Activated CD4-positive, CD25-positive, alpha-beta regulatory T cell treated with anti-CD3 and anti-CD28 coated beads, Interleukin-2, amount 50 U/mL, for 24 hours (primary cell): ENCODE data around the gene SMCR8.
"Not testable (repeated sequence)": the region's sequence is repeated elsewhere in the genome, so short reads cannot be mapped to it uniquely, and the experiment has no call there.

Experiments
- ATAC-seq, 2 donors: fragments of 150-1000 bp; cut with Tn5 transposase; one replicate each; pipeline ENCODE4 v1.10.0; 2021; ENCODE audit warnings: mild to moderate bottlenecking in 1 of 2, moderate library complexity in 1 of 2

Gene SMCR8

DNA sequence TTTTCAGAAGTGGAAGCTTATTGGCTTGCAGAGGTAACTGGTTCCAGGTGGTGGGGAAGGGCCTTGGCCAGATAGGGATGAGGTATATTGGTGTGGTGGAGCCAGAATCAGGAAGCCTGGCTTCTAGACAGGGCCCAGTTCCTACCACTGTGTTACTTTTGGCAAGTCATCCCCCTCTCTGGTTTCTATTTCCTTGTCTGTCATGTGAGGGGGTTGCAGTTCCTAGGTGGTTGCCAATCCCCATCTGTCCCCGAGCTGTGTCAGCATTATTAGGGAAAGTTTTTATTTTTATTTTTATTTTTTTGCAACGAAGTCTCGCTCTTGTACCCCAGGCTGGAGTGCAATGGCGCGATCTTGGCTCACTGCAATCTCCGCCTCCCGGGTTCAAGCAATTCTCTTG is 3.0 kb downstream of the SMCR8 start:
- ATAC-seq, result no peak

DNA sequence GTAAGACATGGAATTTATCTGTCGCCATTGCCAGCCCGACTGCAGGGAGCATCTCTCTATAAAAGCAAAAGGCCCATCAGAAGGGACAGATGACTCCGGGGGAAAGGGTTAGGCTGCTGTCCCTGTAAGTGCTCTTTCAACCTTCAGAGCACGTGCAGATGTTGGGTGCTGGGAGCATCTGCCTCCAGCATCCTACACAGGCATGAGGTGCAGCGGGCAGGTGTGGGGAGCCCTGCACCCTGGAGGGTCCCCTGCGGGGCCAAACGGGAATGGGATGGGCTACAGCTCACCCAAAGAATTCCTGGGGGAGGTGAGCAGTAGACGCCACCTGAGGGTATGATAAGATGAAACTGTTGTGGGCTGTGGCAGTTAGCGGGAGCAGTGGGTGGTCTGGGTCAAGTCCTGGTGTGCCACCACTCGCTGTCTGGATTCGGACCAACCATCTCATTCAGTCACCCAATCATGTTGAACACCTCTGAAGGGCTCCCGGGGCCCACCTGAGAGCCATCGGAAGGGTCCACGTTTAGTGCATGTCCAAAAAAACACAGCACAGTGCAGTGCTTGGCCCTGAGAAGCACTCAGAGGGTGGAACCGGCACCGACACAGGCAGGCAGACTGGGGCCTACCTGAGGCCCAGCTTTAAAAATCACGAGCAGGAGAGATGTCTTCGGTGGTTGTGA is 3.8 kb downstream of the SMCR8 start:
- ATAC-seq, result no peak

DNA sequence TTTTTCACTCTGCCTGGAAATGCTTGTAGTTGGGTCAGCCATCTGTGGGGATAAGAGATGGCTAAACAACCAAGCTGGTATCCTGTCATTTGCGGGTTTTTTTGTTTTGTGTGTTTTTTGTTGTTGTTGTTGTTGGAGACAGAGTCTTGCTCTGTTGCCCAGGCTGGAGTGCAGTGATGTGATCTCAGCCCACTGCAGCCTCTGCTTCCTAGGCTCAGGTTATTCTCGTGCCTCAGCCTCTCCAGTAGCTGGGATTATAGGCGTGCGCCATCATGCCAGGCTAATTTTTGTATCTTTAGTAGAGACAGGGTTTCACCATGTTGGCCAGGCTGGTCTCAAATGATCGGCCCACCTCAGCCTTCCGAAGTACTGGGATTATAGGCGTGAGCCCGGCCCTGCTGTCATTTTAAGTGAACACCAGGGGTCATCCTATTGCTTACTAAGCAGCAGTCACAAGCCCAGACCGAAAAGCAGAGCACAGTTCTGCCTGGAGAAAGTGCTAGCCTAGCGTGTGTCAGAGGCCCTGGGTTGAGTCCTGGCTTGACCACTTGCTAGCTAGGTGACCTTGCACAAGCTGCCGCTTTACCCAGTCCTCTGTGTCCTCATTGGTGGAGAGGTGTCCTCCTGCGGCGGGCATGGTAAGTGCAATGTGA is 4.6 kb downstream of the SMCR8 start:
- no peak for ATAC-seq

DNA sequence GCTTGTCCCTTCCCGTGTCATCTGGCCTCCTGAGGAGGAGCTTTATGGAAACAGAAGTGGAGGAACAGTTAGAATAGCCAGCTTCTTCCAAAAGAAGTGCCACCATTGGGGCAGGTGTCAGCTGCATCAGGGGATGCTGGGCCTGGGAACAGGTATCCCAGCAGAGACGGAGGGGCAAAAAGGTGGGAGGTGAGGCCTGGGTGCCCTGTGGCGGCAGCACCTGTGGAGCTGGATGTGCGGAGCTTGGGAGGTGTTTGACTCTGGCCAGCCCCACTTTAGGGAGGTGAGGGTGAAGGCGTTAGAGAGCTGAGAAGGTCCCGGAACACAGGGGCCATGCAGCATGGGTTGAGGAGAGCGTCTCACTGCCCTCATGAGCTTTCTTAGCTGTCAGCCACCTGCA is 5.2 kb downstream of the SMCR8 start:
- no peak for ATAC-seq

- no peak for ATAC-seq
Measured at GRCh38 chr17:18321309-18321708, 6.2 kb downstream of the SMCR8 start.

- no peak for ATAC-seq
Measured at GRCh38 chr17:18322522-18322921, 7.4 kb downstream of the SMCR8 start.

DNA sequence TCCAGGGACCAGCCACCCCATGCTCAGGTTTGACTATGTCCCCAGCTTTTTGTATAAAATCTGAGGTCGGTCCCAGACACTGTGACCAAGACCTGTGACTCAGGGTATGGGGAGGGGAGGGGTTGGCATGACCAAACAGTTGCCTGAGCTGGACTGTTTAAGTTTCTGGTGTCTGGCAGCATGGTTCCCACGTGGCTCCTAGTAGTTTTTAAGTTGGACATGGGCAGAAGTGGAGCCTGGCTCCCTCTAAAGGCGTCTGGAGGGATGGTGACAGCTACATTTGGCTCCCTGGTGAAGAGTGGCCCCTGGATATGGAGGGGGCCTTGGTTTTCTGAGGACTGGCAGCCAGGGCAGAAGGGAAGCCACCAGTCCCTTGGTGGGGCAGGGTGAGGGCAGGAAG is 7.9 kb downstream of the SMCR8 start:
- ATAC-seq, result no peak

DNA sequence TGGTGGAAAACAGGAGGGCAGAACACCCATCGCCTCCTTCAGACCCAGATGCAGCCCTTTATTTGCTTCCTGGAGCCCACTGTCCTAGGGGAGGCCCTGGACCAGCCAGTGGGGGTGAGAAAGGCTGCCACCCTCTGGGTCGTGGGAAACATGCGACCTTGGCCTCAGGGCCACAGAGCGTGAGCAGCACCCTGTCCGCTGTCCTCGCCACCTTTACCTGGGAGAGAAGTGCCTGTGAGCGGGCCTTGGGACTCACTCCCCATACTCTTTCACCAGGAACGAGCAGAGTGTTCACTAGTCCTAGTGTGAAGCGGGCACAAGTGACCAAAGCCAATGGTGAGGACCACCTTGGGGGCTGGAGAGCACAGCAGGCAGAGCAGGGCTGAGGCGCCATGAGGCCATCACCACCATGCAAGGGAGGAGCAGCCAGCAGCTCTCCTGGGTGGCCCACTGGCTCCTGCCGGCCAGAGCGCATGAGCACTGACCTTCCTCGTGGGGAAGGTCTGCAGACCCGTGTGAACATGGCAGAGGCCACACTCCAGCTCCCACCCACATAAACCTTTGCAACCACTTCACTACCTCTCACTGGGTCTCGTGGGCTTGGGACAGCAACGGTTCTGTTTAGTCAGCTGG is 8.5 kb downstream of the SMCR8 start:
- ATAC-seq, result no peak

- ATAC-seq, result no peak
Measured at GRCh38 chr17:18324140-18325050, 9.3 kb downstream of the SMCR8 start.

- no peak for ATAC-seq
Measured at GRCh38 chr17:18326039-18326438, 10.9 kb downstream of the SMCR8 start.

- no peak for ATAC-seq
Measured at GRCh38 chr17:18326572-18326971, 11.5 kb downstream of the SMCR8 start.

DNA sequence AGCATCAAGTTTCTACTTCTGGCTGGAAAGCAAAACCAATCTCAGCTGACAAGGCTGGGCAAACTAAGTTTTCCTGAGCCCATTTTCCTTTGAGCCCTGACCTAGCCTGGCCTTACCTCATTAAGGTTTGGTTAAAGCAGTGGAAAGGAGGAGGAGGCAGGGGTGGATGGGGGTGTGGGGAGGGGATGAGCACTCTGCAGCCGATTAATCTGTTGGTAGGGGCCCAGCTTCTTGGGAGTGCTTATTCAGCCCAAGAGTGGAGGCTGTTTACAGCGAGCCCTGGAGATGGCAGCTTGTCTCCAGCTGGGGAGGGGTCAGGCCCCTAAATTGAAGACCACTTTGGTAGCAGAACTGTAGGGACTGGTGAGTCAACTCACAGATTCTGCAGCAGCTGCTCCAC is 12.0 kb downstream of the SMCR8 start:
- no peak for ATAC-seq

GRCh38 chr17:18327556-18327955 is 12.5 kb downstream of the SMCR8 start:
- ATAC-seq, result no peak

DNA sequence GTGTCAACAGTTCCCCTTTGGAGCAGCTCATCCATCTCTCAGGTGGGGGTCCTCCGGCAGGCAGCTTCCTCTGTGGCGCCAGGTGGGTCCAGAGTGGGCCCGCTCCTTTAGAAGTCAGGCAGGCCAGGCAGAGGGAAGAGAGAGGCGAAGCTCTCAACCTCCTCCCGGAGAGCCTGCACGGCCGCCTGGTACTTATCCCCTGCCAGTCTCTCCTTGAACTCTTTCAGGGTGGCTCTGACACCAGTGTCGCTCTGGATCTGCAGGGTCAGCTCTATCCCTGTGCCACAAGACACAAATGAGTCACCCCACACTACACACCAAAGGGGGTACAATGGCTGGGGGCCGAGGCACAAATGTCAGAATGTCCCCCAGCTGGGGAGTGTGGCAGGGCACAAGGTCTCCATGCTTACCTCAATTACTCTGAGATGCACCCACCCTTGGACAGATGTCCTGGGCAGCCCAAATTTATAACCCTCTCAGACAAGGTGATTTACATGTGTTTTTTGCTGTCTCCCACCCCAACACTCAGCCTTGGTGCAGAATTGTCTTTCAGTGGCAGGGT is 13.6 kb downstream of the SMCR8 start:
- ATAC-seq, result no peak

DNA sequence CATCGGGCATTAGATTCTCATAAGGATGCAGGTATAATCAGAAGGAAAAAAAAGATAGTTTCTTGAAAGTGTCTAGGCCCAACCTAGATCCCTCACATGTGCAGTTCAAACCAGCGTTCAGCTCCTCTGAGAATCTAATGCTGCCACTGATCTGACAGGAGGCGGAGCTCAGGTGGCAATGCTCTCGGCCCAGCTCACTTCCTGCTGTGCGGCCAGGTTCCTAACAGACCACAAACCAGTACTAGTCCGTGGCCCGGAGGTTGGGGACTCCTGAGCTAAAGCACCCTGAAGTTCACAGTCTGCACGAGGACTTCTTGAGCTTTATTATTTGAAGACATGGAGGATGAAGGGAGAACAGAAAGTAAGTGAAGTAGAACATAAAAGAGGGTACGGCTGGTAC is 16.8 kb downstream of the SMCR8 start:
- no peak for ATAC-seq

DNA sequence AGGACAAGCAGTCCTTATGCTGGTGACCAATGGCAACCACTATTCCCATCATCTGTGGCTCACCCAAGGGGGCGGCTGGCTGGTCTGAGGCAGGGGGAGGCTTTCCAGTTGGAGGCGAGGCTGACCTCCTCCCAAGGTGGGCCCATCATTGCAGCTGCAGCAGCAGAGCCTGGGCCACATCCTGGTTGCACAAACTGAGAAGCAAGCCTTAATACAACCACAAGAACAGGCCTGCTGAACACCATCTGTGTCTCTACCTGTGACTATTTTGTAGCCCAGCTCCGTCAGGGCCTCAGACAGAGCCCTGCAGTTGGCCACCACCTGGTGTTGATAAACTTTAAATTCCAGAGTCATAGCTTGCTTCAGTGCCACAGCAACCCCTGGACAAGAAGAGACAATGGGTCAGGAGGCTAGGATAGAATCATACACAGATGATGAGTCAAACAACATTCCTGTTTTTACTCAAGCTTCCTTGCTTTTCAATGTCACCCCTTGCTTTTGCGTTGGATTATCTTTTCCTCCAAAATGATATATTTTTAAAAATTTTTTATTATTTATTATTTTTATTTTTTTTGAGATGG is 17.9 kb downstream of the SMCR8 start:
- ATAC-seq, result no peak

GRCh38 chr17:18338158-18338557 is 23.1 kb downstream of the SMCR8 start:
- ATAC-seq, result not testable (repeated sequence)

- no peak for ATAC-seq
Measured at GRCh38 chr17:18339933-18340332, 24.8 kb downstream of the SMCR8 start.

DNA sequence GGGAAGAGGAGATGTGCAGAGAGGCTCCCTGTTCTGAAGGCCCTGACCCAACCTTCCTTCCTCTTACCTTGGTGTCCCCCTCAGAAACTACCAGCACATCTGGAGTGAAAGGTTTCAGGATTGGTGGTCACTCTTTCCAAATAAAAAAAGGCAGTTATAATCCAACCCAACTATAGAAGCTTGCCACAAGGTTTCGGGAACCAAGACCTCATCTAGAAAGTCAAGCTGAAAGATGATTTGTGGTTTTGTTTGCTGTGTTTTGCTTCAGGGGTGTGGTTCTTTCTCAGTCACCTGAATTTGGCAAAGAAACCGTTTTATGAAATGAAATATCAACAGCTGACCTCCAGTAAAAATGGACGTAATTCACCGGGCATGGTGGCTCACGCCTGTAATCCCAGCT is 28.9 kb downstream of the SMCR8 start:
- no peak for ATAC-seq

- no peak for ATAC-seq
Measured at GRCh38 chr17:18353541-18353940, 38.4 kb downstream of the SMCR8 start.

DNA sequence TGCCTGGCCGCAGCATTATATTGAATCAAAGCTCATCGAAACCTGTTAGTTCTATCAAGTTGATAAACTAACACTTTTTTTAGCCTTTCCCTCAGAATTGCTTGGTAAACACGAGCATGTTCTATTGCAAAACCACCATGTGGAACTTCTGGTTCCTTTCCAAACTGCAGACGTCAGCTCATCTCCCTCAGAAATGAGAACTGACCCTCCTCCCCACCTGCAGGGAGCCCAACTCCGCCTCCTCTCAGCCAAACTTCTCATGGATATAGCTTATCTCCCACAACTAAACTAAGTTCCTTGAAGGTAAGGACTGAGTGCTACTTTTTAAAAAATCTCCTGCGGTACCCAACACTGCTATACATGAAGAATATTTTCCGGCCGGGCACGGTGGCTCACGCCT is 41.5 kb downstream of the SMCR8 start:
- ATAC-seq, result no peak

DNA sequence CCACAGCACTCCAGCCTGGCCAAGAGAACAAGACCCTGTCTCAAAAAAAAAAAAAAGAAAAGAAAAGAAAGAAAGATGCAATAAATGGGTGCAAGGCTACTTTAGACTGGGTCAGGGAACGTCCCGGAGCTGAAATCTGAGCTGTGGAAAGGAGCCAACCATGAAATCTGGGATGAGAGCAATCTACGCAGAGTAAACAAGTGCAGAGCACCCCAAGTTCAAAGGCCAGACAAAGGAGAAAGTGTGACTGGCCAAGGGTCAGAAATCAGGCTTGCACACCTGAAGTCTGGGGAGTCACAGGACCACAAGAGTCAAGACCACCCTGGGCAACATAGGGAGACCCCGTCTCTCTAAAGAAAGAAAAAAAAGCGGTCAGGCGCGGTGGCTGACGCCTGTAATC is 45.4 kb downstream of the SMCR8 start:
- no peak for ATAC-seq
